UCSD-AML1 (cell line): ENCODE results near the gene MRPL43.
"Not testable (repeated sequence)": the region's sequence is repeated elsewhere in the genome, so short reads cannot be mapped to it uniquely, and the experiment has no call there.

Experiments used
- DNase-seq: peaks from one replicate; lab custom pipeline; 2025; ENCODE audit not compliant: unreplicated experiment; lab: John Stamatoyannopoulos, UW

Gene MRPL43

GRCh38 chr10:100986952-100987684 is at the start of gene MRPL43, which contains the start of gene TWNK:
Gene MRPL43, minus strand, starts transcription at chr10:100987497. Its CDS starts 54 bp downstream, at chr10:100987443.
Gene TWNK, plus strand, starts transcription at chr10:100987543. Its CDS starts 668 bp downstream, at chr10:100988211.
- DNase-seq: peak; percentile 82

- DNase-seq: no peak
Measured at GRCh38 chr10:101036726-101037125, 49.4 kb upstream of the MRPL43 start.

- no peak for DNase-seq
Measured at GRCh38 chr10:101035916-101036702, 48.8 kb upstream of the MRPL43 start.

- DNase-seq: no peak
Measured at GRCh38 chr10:101035314-101035713, 48.0 kb upstream of the MRPL43 start.

- not testable (repeated sequence) for DNase-seq
Measured at GRCh38 chr10:101034404-101034803, 47.1 kb upstream of the MRPL43 start.

- DNase-seq: no peak
Measured at GRCh38 chr10:101033276-101033675, 46.0 kb upstream of the MRPL43 start.

- peak; percentile 79 for DNase-seq
Measured at GRCh38 chr10:101032637-101033224, 45.4 kb upstream of the MRPL43 start.

GRCh38 chr10:101031796-101032636 is 44.7 kb upstream of the MRPL43 start:
- peak; percentile 79 for DNase-seq

GRCh38 chr10:101031128-101031795 is 44.0 kb upstream of the MRPL43 start, which contains the start of the genes PDZD7 and SFXN3:
Gene PDZD7, minus strand, starts transcription at chr10:101031129. Its CDS starts 910 bp downstream, at chr10:101030219.
Gene SFXN3, plus strand, starts transcription at chr10:101031234. Its CDS starts 3,461 bp downstream, at chr10:101034695.
- peak; percentile 91 for DNase-seq

GRCh38 chr10:101030496-101031127 is 43.3 kb upstream of the MRPL43 start:
- DNase-seq: no peak

GRCh38 chr10:101029520-101030295 is 42.4 kb upstream of the MRPL43 start:
- DNase-seq: no peak

GRCh38 chr10:101028446-101029337 is 41.4 kb upstream of the MRPL43 start:
- DNase-seq: peak; percentile 25

- peak; percentile 33 for DNase-seq
Measured at GRCh38 chr10:101027106-101027720, 39.9 kb upstream of the MRPL43 start.

GRCh38 chr10:101022967-101023705 is 35.8 kb upstream of the MRPL43 start:
- DNase-seq: no peak

GRCh38 chr10:101021692-101022251 is 34.5 kb upstream of the MRPL43 start:
- DNase-seq: no peak

- no peak for DNase-seq
Measured at GRCh38 chr10:101021239-101021638, 33.9 kb upstream of the MRPL43 start.
